HG03565 (cell line): ENCODE results near the gene GMEB2.
"Not testable (repeated sequence)": the region's sequence is repeated elsewhere in the genome, so short reads cannot be mapped to it uniquely, and the experiment has no call there.

Source experiments
- ATAC-seq: cut with Tn5 transposase; IDR thresholded peaks from one replicate; pipeline ENCODE4 v1.9.1; 2021; ENCODE audit warnings: mild to moderate bottlenecking, moderate library complexity; ENCODE audit not compliant: unreplicated experiment

GMEB2 gene

GRCh38 chr20:63617092-63617875, 9.6 kb downstream of the GMEB2 start:
- ATAC-seq = no peak

GRCh38 chr20:63613863-63614594, 12.9 kb downstream of the GMEB2 start:
- not testable (repeated sequence) for ATAC-seq

GRCh38 chr20:63612276-63612931, 14.5 kb downstream of the GMEB2 start:
- ATAC-seq = no peak

GRCh38 chr20:63611646-63612045, 15.3 kb downstream of the GMEB2 start:
- ATAC-seq = no peak

- ATAC-seq = no peak
These were observed 16.1 kb downstream of the GMEB2 start for GRCh38 chr20:63610581-63611435.

- ATAC-seq = no peak
These were observed 20.2 kb downstream of the GMEB2 start for GRCh38 chr20:63606686-63607085.

- ATAC-seq = no peak
These were observed 24.6 kb downstream of the GMEB2 start for GRCh38 chr20:63602321-63602720.

GRCh38 chr20:63601679-63602078, 25.2 kb downstream of the GMEB2 start:
- not testable (repeated sequence) for ATAC-seq

GRCh38 chr20:63599396-63600050, 27.4 kb downstream of the GMEB2 start:
- ATAC-seq = no peak

GRCh38 chr20:63598479-63599395, 28.2 kb downstream of the GMEB2 start:
- no peak for ATAC-seq

GRCh38 chr20:63597651-63598478, 29.0 kb downstream of the GMEB2 start:
- ATAC-seq = no peak

- ATAC-seq = no peak
These were observed 30.5 kb downstream of the GMEB2 start for GRCh38 chr20:63596423-63596822.

GRCh38 chr20:63595416-63596127, 31.3 kb downstream of the GMEB2 start:
- ATAC-seq = no peak

GRCh38 chr20:63594043-63594561, 32.8 kb downstream of the GMEB2 start:
- ATAC-seq = no peak

GRCh38 chr20:63592661-63593060, 34.2 kb downstream of the GMEB2 start:
- ATAC-seq = no peak

- ATAC-seq = no peak
These were observed 35.0 kb downstream of the GMEB2 start for GRCh38 chr20:63591786-63592355.

- ATAC-seq = no peak
These were observed 35.8 kb downstream of the GMEB2 start for GRCh38 chr20:63591147-63591533.
